GM19035 (cell line): ENCODE data around the gene SRL.
A peak's percentile ranks its signal among the peaks of the same experiment; 100 is the strongest.

Experiments used
- ATAC-seq: cut with Tn5 transposase; IDR thresholded peaks from one replicate; pipeline ENCODE4 v1.9.1; 2021; ENCODE audit not compliant: unreplicated experiment

SRL gene

DNA sequence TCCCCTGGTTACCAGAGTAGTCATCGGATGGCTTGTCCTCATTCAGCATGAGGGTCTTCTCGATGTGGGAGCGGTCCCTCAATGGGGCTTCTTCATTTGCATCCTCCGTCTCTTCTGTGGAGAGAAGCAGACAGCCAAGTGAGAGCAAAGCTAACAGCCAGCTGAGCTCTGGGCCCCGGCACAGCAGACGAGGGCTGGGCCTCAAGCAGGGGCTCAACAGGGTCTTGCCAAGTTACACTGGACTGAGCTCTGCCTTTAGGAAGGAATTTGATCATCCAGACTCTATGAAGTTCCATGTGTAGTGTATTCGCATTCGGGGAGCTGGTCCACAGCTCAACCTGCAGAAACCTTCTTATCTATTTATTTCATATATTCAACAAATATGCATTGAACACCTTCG is 37.4 kb downstream of the SRL start:
- ATAC-seq: no peak

DNA sequence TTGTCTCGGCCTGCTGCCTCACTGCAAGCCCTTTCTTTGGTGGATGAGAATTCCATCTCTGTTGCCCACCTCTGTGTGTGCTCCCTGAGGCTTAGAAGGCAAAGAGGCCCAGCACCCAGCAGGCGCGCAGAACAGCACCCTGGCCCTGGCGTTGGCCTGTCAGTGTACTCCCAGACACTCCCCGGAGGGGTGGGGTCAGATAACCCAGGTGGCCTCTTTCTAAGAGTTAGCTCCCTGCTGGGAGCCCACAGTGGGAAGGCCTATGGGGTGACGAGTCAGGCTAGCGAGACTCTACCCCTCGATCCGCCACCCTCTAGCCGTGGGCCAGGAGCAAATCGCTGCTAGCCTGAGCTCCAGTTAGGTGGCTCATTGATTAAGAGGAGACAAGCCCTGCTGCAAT is 38.1 kb downstream of the SRL start:
- no peak for ATAC-seq

DNA sequence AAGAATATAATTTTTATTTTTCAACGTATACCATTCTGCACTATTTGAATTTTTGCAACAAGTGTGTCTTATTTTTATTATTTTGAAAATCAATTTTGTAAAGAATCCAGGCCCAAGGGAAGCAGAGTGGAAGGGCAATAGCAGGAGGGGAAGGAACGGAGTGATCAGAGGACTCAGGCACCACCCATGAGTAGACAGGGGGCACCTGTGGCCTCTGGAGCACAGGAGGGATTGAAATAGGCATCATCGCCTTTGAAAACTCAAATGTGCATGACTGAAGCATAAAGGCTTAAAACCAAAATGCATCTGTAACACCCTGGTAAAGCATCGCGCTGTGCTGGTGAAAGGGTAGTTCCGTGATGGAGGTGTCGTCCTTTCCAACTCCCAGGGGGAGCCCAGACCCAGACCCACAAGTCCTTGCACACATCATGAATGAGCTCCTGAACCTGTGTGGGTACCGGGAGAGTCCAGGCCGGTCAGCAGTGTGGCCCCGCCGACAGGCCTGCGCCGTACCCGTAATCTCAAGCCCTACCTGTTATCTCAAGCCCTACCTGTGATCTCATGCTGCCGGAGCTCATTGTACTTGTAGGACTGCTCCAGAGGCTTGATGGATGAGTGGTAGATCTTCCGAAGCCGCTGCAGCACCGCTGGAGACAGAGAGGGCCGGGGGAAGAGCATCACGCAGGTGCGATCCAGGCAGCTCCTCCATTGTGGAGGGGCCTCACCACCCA is 39.1 kb downstream of the SRL start:
- no peak for ATAC-seq

DNA sequence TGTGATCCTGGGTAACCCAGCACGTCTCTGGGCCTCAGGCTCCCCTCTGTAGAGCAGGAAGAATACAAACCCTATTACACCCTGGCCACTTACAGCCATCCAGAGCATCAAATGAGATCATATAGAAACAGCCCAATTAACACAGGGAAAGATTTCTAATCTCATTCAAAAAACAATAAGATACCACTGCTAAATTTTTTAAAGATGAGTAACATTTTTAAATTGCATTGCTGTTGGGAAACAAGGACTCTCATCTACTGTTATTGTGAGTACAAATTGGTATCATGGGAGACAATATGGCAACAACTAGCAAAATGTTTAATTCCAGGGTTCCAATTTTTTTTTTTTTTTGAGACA is 41.1 kb downstream of the SRL start:
- ATAC-seq: no peak

DNA sequence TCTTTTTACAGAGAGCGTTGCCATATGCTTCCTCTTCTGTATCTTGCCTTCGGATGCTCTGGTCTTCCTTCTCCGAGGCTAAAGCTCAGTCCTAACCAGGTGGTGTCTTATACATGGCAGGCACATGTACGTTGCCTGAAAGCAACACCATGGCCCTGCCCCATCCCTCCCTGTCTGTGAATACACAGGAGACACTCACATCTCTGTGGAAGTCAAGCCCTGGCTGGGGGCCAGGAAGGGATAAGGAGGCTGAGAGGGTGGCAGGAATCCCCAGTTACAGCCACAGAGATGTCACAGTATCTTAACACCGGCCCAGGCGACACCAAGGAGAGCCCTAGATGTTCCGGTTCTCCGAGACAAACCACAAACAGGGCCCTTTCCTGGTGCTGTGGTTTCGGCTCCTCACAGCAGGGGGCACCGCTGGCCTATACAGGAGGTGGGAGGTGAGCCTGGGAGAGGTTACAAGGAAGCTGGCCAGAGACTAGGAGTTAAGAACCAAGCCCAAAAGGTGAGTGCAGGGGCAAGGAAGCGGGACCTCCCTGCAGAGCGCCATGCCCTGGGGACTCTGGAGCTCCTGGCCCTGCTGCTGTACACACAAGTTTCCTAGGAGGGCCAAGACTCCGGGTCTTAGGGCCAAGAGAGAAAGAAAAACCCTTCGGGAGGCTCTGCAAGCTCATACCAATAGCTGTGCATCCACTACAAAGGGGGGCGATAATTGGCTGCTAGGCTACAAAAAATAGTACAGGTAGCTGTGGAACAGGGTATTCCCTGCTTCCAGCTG is 41.7 kb downstream of the SRL start:
- ATAC-seq: no peak

DNA sequence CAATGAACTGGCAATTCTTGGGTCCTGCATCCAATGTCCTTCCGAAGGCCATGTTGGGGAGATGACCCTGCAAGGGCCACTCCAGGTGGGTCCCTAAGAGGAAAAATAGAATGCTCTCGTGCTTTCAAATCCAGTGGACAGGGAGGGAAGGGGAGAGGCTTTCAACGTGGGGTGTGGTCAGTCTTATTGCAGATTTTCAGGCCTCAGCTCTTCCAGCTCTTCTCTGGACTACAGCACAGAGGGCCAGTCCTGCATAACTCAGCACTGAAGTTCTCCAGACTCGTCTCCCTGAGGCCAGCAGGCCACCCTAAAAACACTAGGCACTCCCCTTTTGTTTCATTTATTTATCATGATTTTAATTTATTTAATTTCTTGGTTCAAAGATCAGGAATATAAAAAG is 43.1 kb downstream of the SRL start:
- ATAC-seq: no peak

DNA sequence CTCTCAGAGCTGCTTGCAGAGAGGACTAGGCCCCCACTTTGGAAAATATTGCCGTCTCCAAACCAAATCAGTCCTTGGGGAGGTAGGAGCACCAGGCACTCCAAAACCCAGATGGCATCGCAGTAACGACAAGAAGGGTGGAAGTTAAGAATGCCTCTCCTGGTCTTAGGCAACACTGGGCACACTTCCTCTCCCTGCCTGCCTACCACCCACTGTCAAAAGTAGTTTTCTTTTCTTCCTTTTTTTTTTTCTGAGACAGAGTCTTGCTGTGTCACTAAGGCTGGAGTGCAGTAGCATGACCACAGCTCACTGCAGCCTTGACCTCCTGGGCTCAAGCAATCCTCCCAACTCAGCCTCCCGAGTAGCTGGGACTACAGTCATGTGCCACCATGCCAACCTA is 47.2 kb downstream of the SRL start:
- no peak for ATAC-seq

DNA sequence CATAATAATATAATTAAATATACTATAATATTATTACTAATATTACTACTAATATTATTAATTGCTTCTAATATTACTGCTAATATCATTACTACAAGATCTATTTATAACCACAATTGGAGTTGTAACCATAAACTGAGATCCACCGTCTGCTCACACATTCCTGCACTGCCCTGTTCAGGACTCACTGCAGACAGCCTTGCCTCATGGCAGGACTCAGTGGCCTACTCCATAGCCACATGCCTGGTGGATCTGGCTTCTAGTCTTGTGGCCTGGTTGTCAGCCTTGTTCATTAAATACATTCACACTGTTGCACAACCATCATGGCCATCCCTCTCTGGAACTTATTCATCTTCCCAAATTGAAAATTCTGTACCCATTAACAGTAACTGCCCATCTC is 48.0 kb downstream of the SRL start:
- no peak for ATAC-seq

DNA sequence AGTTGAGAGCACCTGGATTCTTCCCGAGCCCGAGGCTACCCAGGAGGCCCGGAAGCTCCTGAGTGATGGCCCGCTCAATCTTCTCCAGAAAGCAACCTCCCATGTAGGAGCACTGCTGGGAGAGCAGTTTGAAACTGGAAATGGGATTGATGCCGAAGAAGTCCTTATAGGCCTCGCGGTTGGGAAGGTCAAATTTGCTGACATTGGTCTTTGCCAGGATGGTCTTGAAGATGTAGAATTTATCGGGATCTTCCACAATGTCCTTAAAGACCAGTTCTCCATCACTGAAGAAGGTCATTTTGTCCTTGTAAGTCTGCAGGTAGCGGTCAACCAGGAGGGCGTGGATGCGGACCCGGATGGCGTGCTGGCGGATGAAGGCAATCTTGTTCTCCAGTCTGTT is 49.7 kb downstream of the SRL start:
- ATAC-seq: no peak

DNA sequence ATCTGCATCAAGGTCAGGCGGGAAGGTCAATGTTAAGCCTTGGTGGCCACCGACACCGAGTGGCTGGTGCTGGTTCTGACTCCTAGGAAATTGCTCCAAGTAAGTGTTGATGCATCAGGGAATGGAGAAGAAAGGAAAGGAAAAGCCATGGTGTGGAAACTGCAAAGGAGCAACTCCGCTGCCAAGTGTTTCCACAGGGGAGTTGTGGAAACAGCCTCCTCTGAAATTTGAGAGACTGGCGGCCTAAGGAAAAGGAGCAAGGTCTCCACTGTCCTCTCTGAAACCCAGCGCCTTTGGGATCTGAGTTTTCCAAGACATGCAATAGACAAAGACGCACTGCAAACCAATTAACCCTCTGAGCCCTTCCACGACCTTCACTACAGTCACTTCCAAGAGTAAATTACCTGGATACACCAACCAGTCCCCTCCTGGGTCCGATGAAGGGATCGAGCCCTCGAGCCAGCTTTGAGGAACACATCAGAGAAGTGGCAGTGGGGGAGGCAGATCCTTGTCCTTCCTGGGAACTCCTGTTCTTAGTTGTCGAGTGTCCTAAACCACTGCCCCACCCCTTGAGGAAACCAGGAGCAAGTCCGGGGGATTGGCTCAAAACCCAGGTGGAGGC is 51.1 kb downstream of the SRL start:
- no peak for ATAC-seq

DNA sequence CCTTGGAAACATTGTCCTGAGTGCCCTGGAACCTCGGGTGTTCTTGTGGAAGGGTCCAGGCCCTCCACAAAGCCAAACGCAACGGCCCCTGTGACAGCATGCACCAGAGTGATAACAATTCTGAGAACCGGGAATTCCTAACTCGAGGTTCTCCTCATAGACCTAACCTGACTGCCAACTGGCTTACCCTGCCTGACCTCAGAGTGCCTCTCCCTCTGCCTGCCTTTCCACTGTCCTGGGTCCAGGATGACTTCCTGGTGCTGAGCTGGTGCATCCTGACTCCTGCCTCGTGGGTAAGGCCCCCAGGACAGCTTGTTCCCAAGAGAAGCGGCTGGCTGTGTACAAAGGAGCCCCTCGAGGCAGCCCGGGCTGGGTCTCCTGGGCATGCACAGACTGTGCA is 51.8 kb downstream of the SRL start:
- no peak for ATAC-seq

DNA sequence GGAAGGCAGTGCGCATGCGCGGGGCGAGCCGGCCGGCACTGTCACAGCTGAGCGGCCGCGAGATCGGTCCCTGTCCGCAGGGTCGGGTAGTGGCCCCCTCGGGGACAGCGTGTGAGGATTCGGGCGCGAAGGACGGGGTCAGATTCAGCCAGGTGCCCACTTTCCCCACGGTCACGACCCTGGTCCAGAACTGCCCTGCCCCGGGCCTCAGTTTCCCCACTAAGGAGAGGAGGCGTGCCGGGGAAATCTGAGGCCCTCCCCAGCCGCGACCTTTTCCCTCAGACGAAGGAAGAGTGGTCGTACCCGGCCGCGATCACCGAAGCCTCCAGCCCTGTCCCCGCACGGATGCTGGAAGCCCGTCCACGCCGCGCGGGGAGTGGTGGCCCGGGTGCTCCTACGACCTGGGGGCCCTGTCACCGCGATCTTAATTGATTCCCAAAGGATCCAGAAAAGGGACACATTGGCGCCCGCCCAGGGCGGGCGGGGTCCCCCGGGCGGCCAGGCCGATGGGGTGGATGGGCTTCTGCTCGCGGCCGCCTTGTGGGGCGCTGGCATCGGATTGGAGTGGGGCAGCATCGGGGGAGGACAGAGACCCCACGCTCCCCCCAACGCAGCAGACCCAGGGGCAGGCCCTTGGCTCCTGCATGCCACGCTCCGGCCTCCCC is 57.7 kb downstream of the SRL start:
- no peak for ATAC-seq

DNA sequence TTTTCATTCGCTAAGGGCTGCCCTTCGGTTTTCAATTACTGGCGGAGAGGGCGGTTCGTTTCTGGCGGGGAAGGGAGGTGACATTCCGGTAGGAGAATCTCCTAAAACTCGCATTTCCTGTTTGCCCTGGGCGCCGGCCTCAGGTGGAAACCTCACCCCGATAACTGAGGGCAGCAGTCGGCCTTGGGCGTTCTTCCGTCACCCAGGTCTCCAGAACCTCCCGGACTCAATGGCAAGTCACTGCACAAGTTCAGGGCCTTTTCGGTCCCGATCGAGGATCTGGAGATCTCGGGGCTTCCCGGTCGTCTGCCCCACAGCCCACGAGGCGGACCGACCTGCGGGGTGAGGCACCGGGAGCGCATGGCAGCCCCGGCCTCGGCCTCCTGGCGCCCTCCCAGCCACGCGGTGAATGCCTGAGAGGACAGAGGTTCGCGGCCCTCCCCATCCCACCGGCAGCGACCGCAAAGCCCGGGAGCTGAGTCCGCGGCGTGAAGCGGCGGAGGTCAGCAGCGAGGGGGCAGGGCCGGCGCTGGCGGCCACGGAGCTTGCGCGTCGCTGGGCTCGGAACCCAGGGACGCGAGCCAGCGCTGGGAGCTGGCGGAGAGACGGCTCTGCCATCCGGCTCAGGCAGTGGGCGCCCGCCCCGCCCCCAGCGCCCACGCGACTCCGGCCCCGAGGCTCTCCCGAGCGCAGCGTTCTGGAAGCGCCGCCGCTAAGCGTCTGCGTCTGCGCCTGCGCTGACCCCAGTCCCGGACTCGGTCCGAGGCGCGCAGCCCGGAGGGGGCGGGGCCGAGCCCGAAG is 58.4 kb downstream of the SRL start:
- ATAC-seq: peak; percentile 86

DNA sequence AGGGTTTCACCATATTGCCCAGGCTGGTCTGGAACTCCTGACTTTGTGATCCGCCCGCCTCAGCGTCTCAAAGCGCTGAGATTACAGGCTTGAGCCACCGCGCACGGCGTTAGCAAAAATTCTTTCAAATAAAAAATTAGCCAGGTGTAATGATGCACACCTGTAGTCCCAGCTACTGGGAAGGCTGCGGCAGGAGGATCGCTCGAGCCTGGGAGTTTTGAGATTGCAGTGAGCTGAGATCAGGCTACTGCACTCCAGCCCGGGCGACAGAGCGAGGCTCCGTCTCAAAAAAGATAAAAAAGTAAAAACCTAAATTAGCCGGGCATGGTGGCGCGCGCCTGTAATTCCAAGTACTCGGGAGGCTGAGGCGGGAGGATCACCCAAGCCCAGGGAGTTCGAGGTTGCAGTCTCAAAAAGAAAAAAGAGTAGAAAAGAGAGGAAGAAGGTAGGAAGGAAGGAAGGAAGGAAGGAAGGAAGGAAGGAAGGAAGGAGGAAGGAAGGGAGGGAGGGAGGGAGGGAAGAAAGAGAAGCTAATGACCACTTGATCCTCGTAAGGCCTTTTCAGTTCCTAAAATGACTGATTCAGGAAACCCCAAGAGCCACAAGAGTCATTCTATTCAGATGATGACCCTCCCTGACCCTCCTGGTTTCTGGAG is 59.2 kb downstream of the SRL start:
- ATAC-seq: peak; percentile 20

DNA sequence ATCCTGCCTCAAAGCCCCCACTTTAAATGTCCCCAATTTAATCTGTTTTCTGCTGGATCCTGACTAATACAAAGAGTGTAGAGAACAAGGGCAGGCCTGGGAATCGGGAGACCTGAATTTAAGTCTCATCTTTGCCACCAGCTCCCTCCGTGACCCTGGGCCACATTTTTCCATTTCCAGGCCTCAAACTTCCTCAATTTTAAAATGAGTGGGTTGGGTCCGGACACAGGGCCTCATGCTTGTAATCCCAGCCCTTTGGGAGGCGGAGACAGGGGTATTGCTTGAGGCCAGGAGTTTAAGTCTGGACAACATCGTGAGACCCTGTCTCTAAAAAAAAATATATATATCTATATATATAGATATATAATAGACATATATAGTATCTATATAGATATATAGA is 61.4 kb downstream of the SRL start:
- ATAC-seq: no peak

DNA sequence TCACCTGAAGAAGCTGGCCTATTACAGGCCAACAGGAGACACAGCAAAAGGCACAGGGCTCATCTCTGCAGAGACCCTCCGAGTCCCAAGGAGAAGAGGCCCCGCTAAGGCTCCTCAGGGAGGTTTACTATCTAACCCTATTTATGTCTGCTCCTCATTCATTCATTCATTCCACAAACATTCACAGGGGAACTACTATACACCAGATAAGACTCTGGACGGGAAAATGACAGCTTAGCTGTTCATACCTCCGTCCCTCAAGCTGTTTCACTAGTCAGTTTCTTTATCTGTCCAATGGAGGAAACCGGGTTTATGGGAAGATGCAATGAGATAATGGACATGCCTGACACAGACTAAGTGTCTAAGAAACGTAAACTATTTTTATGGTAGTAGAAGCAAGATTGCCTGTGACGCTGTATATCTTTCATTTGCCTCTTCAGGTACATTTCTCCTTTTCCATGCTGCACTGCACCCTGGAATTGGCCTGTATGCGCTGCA is 62.1 kb downstream of the SRL start:
- no peak for ATAC-seq

DNA sequence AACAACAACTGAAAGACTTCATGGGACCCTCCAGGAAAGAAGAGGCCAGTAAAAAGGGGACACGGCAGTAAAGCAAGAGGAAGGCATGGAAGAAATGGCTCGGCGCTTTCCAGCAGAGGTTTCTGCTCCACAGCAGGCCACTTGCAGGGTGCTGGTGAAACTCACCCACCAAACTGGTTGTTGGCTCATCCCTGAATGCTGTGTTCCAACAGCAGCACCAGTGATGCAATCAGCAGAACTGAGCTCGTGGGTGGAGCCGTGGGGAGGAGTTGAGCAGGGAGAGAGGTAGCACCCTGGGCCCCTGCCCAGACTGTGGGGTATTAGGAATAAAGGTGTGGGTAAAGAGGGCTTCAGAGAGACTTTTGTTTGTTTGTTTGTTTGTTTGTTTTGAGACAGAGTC is 62.9 kb downstream of the SRL start:
- ATAC-seq: no peak

DNA sequence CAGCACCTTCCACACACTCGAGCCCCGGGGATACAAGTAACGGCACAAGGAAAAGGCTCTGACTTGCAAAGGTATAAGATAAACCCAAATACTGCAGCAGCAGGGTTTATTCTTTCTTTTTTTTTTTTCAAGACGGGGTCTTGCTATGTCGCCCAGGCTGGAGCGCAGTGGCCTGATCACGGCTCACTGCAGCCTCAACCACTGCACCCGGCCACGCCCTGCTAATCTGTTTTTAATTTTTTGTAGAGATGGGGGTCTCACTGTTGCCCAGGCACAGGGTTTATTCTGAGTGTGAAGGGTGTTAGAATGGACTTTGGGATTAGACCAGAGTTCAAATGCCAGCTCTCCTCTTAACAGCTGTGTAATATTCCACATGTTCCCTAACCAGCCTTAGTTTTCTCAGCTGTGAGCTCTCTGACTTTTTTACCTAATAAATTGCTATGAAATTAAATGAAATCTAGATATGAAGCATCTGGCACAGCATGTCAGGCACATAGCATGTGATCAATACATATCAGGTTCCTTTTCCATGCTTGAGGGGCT is 63.3 kb downstream of the SRL start:
- no peak for ATAC-seq

DNA sequence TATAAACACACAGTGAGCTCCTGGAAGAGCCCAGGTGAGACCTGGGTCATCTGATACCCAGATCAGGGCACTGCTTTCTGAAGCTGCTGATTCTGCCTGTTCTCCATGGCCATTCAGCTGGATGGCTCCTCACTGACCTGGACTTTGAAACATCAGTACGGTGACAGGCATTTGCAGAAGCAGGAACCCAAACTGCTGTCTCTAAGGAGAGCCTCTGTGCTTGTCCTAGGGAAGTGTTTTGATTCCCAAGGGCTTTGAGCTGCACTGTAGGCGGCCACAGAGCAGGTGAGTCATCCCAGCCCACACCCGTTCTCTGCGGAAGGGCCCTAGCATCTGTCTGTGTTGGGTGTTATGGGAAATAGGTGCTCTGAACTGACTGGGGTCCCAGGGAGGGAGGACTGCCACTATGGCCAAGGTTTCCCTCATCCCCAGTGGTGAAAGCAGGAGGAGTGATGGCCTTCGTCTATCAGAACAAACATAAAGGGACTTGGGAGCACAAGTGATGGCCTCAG is 64.9 kb downstream of the SRL start:
- ATAC-seq: no peak

DNA sequence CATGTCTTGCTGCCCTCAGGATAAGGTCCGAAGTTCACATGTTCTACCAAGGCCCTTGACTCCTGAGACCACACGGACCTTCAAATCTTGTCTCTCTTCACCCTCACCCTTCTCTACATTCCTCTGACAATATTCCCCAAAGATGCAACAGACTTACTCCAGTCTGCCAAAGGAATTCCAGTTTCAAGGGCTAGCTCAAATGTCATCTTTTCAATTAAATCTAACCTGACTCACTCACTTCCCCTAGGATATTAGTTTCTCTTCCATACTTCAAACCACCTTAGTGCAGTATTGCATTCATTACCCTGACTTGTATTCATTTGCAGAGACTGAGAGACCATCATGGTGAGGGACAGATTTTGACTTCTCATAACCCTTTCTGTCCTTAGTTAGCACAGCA is 66.0 kb downstream of the SRL start:
- ATAC-seq: no peak
